HG03378 (cell line): ENCODE data around the gene THRA.

Experiments
- ATAC-seq: cut with Tn5 transposase; IDR thresholded peaks from one replicate; pipeline ENCODE4 v1.9.1; 2021; ENCODE audit warnings: mild to moderate bottlenecking, moderate library complexity; ENCODE audit not compliant: unreplicated experiment

The THRA gene

GRCh38 chr17:40062329-40063186 is at the start of gene THRA:
TSS of gene THRA (plus strand) at chr17:40062965. CDS start at chr17:40074489, 11,524 bp downstream.
- ATAC-seq = no peak

GRCh38 chr17:40014375-40014980 is 48.3 kb upstream of the THRA start:
- ATAC-seq = no peak

GRCh38 chr17:40015005-40015997 is 47.5 kb upstream of the THRA start, which contains the start of gene CSF3:
TSS of gene CSF3 (plus strand) at chr17:40015440. CDS start at chr17:40015475, 35 bp downstream.
- no peak for ATAC-seq

- ATAC-seq = no peak
Measured at GRCh38 chr17:40015998-40016985, 46.5 kb upstream of the THRA start.

- no peak for ATAC-seq
Measured at GRCh38 chr17:40017422-40018080, 45.2 kb upstream of the THRA start.

GRCh38 chr17:40018211-40019121 is 44.3 kb upstream of the THRA start:
- ATAC-seq = no peak

- no peak for ATAC-seq
Measured at GRCh38 chr17:40019140-40019991, 43.4 kb upstream of the THRA start.

- no peak for ATAC-seq
Measured at GRCh38 chr17:40020146-40020545, 42.6 kb upstream of the THRA start.

GRCh38 chr17:40021451-40021971 is 41.3 kb upstream of the THRA start:
- no peak for ATAC-seq

- ATAC-seq = no peak
Measured at GRCh38 chr17:40022497-40022896, 40.3 kb upstream of the THRA start.

GRCh38 chr17:40022961-40023541 is 39.7 kb upstream of the THRA start:
- ATAC-seq = no peak

- ATAC-seq = no peak
Measured at GRCh38 chr17:40023590-40024292, 39.0 kb upstream of the THRA start.

GRCh38 chr17:40024901-40025300 is 37.9 kb upstream of the THRA start:
- ATAC-seq = no peak

- no peak for ATAC-seq
Measured at GRCh38 chr17:40025559-40025958, 37.2 kb upstream of the THRA start.

- ATAC-seq = no peak
Measured at GRCh38 chr17:40025991-40026815, 36.6 kb upstream of the THRA start.
